Activated CD4-positive, alpha-beta memory T cell treated with anti-CD3 and anti-CD28 coated beads, Interleukin-2, amount 10 ng/mL, durations not matched to agents 7 days and 5 days (primary cell): ENCODE results near the gene NDUFS2. TPM values are rescaled to one million over a fixed set of nuclear protein-coding genes. Genes with fewer than 3 reads are reported as not detected.
A peak's percentile ranks its signal among the peaks of the same experiment; 100 is the strongest.

Experiments used
- CTCF ChIA-PET: fragments of 350-600 bp; sonication (Branson Sonifier 250); formaldehyde crosslinking; loops from one replicate; lab custom pipeline; 2021; ENCODE audit warnings: antibody characterized with exemption, inconsistent platforms; lab: Charles Lee
- POLR2A ChIA-PET: fragments of 350-600 bp; sonication (Branson Sonifier 250); formaldehyde crosslinking; loops from one replicate; lab custom pipeline; 2021; ENCODE audit warnings: antibody characterized with exemption; lab: Charles Lee
- DNase-seq: peaks from one replicate; pipeline ENCODE4 v3.0.0-alpha.2; 2020
- H3K27ac Mint-ChIP-seq: one replicate; pipeline ENCODE4 v1.8.0; 2021; ENCODE audit warnings: mild to moderate bottlenecking, mixed read lengths
- H3K27me3 Mint-ChIP-seq: one replicate; pipeline ENCODE4 v1.8.0; 2021; ENCODE audit warnings: mixed read lengths
- H3K36me3 Mint-ChIP-seq: one replicate; pipeline ENCODE4 v1.8.0; 2021; ENCODE audit warnings: low read depth, mixed read lengths
- H3K4me1 Mint-ChIP-seq: one replicate; pipeline ENCODE4 v1.8.0; 2021; ENCODE audit warnings: mixed read lengths
- H3K4me3 Mint-ChIP-seq: one replicate; pipeline ENCODE4 v1.8.0; 2021; ENCODE audit warnings: mild to moderate bottlenecking, mixed read lengths
- H3K9me3 Mint-ChIP-seq: one replicate; pipeline ENCODE4 v1.8.0; 2021; ENCODE audit warnings: mixed read lengths
- total RNA-seq, 2 experiments: library from RNA; stranded (reverse); gene quantifications; one replicate each; pipeline ENCODE4 v1.2.3, GENCODE V29; 2021

The NDUFS2 gene
- 10 to 100 TPM; 83.0 to 87.3 TPM for total RNA-seq

DNA sequence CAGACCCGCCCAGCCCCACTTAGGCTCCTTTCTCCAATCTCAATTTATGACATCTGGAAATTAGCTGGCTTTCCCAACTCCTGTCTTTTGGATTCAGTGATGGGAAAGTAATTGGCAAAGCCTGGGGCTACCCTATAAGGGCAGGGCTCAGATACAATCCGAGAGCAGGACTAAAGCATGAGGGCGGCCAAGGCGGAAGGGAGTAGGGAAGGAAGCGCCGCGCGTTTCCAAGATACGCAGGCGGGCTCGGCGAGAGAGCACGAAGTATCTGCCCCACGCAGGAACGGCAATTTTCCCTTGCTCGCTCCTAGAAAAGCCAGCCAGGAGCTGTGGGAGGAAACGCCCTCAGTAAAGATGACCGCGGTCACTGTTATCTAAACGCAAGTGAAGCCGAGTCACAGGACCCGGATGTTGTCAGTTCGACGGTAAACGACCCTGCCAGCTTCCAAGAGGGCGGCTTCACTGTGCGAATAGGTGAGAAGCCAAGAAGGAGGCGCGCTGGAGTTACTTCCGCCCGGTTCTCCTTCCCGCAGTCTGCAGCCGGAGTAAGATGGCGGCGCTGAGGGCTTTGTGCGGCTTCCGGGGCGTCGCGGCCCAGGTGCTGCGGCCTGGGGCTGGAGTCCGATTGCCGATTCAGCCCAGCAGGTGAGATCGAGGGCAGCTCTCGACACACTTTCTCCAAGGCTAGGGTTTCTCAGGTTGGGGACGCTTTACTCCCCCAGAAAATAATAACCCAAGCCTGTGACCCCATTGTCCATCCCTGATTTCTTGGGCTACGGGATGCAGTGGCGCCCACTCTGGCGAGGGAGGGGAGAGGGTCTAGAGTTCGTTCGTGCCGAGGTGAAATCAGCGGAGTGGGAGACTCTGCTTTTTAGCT lies at the start of gene NDUFS2:
NDUFS2 (plus strand) TSS at position 532 of the 877 bp plus-strand sequence; CDS start at position 551, 19 bp downstream.
- Mint-ChIP-seq H3K4me1 (peaks cover 81% of the 10 kb centered on the region), H3K27ac (peak within 1 kb of the TSS; percentile 96), H3K27me3 (no peaks in the 10 kb centered on the region), H3K4me3 (peak within 1 kb of the TSS; percentile 92), H3K36me3 (peaks cover 43% of the 10 kb centered on the region), H3K9me3 (no peaks in the 10 kb centered on the region)
- DNase-seq = peak; percentile 97
- POLR2A ChIA-PET = interaction anchor here (0.6 to 5.8 kb wide), 33 partner anchors 9 to 198 kb away, joined by 3 to 91 read pairs (median 7); partner anchors contain the start of genes APOA2, ARHGAP30, B4GALT3 and NIT1
- CTCF ChIA-PET = interaction anchor here (0.6 to 5.5 kb wide), 18 partner anchors 9 to 238 kb away, joined by 3 to 101 read pairs (median 5); partner anchors contain the start of genes APOA2, DEDD, F11R and PPOX

DNA sequence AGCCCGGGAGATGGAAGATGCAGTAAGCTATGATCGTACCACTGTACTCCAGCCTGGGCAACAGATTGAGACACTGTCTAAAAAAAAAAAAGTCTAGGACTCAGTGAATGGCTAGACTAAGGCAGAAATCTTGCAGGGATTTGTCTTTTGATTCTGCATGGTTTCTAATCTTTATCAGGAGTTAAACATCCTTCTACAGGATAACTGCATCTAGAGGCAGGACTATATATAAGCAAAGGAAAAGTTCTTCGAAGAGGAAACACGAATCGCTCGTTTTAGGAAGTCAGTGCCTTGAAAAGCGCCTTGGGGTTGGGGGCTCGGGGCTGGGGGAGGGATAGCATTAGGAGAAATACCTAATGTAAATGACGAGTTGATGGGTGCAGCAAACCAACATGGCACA lies 49.0 kb upstream of the NDUFS2 start:
- Mint-ChIP-seq H3K9me3 (no peaks in the 10 kb centered on the region), H3K36me3 (peaks cover 27% of the 10 kb centered on the region), H3K27ac (peak overlapping the region; percentile 98), H3K4me3 (peak overlapping the region; percentile 92), H3K4me1 (peaks cover 23% of the 10 kb centered on the region), H3K27me3 (no peaks in the 10 kb centered on the region)
- POLR2A ChIA-PET = interaction anchor here (0.9 to 4.1 kb wide), 17 partner anchors 12 to 316 kb away, joined by 3 to 63 read pairs (median 9); partner anchors contain the start of genes ARHGAP30, B4GALT3, DEDD and NDUFS2
- CTCF ChIA-PET = interaction anchor here (0.7 to 3.9 kb wide), 12 partner anchors 10 to 161 kb away, joined by 3 to 36 read pairs (median 3); partner anchors contain the start of genes ARHGAP30, DEDD, F11R and PPOX
- DNase-seq = no peak

DNA sequence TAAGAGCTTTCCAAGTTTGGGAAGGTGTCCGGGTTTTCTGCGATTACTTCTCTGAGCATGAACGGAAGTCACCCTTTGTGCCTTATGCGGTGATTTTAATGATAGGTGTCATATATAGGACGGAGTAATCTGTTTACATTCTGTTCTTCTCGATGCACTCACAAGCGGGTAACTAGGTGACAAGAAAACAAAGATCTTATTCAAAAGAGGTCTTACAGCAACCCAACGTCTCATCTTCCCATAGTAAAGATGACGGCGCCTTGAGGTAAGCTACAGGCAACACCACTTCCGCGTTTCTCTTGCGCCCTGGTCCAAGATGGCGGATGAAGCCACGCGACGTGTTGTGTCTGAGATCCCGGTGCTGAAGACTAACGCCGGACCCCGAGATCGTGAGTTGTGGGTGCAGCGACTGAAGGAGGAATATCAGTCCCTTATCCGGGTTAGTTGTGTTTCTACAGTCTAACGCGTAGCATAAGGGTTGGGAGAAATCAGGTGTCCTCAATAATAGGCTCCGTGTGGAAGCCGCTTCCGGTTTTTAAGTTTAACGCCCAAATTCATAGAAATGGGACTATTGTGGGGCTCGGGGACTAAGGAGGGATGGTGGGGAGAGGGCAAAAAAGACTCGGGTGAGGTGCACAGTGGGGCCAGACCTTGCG lies 48.4 kb upstream of the NDUFS2 start, which contains the start of gene UFC1:
UFC1 (plus strand) TSS at position 297 of the 656 bp plus-strand sequence; CDS start at position 317, 20 bp downstream.
- CTCF ChIA-PET = interaction anchor here (0.6 to 3.9 kb wide), 13 partner anchors 11 to 152 kb away, joined by 3 to 36 read pairs (median 3); partner anchors contain the start of genes ARHGAP30, DEDD, F11R and PPOX
- H3K27me3 Mint-ChIP-seq = no peaks in the 10 kb centered on the region
- H3K4me1 Mint-ChIP-seq = peaks cover 30% of the 10 kb centered on the region
- peak; percentile 85 for DNase-seq
- peak within 1 kb of the TSS; percentile 92 for H3K4me3 Mint-ChIP-seq
- POLR2A ChIA-PET = interaction anchor here (0.6 to 4.1 kb wide), 18 partner anchors 13 to 317 kb away, joined by 3 to 63 read pairs (median 8); partner anchors contain the start of genes ARHGAP30, B4GALT3, DEDD and NDUFS2
- H3K27ac Mint-ChIP-seq = peak within 1 kb of the TSS; percentile 98
- H3K9me3 Mint-ChIP-seq = no peaks in the 10 kb centered on the region
- peaks cover 33% of the 10 kb centered on the region for H3K36me3 Mint-ChIP-seq

DNA sequence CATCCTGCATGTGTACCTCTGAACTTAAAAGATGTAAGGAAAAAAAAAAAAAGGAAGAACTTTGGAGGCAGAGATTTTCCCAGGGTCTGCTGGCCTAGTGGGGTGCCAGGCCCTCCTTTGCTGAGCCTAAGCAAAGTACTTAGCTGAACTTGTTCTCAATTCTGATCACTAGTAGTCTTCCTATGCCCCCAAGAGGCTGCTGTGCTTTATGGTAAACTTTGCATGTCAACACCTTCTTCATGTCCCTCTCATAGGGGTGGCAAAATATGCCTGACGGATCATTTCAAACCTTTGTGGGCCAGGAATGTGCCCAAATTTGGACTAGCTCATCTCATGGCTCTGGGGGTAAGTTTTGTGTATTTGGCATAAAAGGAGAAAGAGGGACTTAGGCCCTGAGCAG lies 44.3 kb upstream of the NDUFS2 start:
- H3K27ac Mint-ChIP-seq = peak overlapping the region; percentile 12
- POLR2A ChIA-PET = interaction anchor here (1.0 to 2.0 kb wide), 3 partner anchors 9 to 44 kb away, joined by 4 to 16 read pairs (median 9); partner anchors contain the start of genes B4GALT3, NDUFS2 and PPOX

DNA sequence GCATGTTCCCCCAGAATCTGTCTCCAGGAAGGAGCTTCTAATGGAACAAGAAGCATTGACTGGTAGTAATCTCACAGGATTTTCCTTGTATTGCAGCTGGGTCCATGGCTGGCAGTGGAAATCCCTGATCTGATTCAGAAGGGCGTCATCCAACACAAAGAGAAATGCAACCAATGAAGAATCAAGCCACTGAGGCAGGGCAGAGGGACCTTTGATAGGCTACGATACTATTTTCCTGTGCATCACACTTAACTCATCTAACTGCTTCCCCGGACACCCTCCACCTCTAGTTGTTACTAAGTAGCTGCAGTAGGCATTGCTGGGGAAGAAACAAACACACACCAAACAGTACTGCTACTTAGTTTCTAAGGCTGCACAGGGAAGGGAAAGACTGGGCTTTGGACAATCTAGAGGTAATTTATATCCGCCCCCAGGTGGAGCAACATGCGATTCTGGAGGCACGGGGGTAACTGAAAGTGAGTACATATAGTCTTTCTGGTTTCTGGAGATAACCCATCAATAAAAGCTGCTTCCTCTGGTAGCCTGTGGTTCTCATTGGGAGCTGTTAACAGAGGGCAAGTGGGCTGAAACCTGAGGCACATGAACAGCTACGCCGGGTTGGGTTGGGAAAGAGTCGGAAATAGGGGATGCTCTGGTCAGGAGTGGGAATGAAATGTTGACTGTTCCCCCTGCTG lies 43.7 kb upstream of the NDUFS2 start:
- no peak for DNase-seq
- POLR2A ChIA-PET = interaction anchor here (1.1 to 2.0 kb wide), 4 partner anchors 8 to 44 kb away, joined by 3 to 16 read pairs (median 6); partner anchors contain the start of genes B4GALT3, NDUFS2 and PPOX
- peak overlapping the region; percentile 92 for H3K4me3 Mint-ChIP-seq
- no peaks in the 10 kb centered on the region for H3K27me3 Mint-ChIP-seq
- CTCF ChIA-PET = interaction anchor here (0.8 to 1.8 kb wide), 8 partner anchors 9 to 224 kb away, joined by 3 to 5 read pairs (median 3); partner anchors contain the start of genes DEDD, NIT1, PFDN2 and TOMM40L
- peaks cover 58% of the 10 kb centered on the region for H3K36me3 Mint-ChIP-seq
- H3K4me1 Mint-ChIP-seq = peaks cover 68% of the 10 kb centered on the region
- H3K9me3 Mint-ChIP-seq = no peaks in the 10 kb centered on the region
- H3K27ac Mint-ChIP-seq = peak overlapping the region; percentile 87

More for the DNA sequence above, 44.3 kb upstream of the NDUFS2 start:
- Mint-ChIP-seq H3K36me3 (peaks cover 52% of the 10 kb centered on the region), H3K4me1 (peaks cover 63% of the 10 kb centered on the region), H3K27me3 (no peaks in the 10 kb centered on the region), H3K9me3 (no peaks in the 10 kb centered on the region), H3K4me3 (no peak overlapping the region)
- CTCF ChIA-PET = interaction anchor here (0.8 to 2.1 kb wide), 9 partner anchors 8 to 224 kb away, joined by 3 to 15 read pairs (median 3); partner anchors contain the start of genes DEDD, NIT1, PFDN2 and PPOX
- no peak for DNase-seq

DNA sequence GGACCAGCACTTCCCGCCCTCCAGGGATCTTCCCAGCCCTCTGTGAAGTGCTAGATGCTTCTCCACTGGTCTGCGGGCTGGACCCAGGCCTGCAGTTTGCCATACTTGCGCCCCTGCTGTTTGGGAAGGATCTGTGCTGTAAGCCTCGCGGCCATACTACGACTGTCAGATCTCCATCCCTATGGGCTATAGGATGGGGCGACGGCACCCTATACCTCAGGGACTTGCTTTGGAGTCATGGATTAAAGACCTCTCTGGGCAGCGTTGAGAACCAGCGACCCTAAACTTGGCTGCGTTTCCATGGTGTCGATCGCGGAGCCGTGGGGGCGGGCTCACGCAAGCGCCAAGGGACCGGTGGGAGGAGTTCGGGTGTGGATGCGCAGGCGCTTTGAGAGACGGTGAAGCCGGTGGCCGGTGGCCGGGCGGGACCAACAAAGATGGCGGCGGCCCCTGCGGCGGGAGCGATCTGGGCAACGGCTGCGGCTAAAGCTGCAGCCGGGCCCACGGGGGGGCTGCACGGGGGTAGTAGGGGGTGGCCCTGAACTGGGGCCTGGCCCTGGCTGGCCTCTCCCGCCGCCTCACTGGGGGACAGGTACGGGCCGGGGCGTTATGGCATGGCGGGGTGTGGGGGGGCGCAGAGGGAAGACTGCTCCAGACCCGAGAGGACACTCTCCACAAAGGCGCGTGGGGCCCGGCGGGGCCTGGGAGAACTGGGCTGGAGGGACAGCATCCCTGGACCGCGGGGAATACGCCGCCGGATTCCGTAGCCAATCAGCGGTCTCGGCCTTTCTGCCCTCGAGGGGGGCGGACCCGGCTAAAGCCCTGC lies 42.9 kb upstream of the NDUFS2 start, which contains the start of gene USP21:
USP21 (plus strand) TSS at position 414 of the 826 bp plus-strand sequence. CDS start 1,141 bp downstream, outside the sequence.
- peak within 1 kb of the TSS; percentile 92 for H3K4me3 Mint-ChIP-seq
- POLR2A ChIA-PET = interaction anchor here (1.1 to 2.0 kb wide), 3 partner anchors 18 to 43 kb away, joined by 3 to 9 read pairs (median 4); partner anchors contain the start of genes B4GALT3 and NDUFS2
- H3K27me3 Mint-ChIP-seq = no peaks in the 10 kb centered on the region
- H3K36me3 Mint-ChIP-seq = peaks cover 64% of the 10 kb centered on the region
- peaks cover 69% of the 10 kb centered on the region for H3K4me1 Mint-ChIP-seq
- no peaks in the 10 kb centered on the region for H3K9me3 Mint-ChIP-seq
- CTCF ChIA-PET = interaction anchor here (1.0 to 1.8 kb wide), 3 partner anchors 8 to 42 kb away, joined by 3 to 5 read pairs (median 3); partner anchors contain the start of genes NIT1 and PFDN2
- peak within 1 kb of the TSS; percentile 87 for H3K27ac Mint-ChIP-seq
- DNase-seq = peak; percentile 93

DNA sequence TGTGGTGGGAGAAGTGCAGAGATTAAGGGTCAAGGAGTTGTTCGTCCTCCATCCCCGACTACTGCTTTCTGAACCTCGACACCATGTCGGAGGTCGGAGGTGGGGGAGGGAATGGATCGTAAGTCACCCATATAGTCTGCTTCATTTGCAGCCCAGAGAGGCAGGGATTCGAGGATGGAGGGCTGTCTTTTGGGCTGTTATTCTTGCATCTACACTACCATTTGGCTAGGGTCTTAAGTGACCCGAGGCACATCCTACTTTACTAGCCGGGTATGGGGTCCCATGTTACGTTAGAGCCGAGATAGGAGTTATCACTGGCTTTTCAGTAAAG lies 42.3 kb upstream of the NDUFS2 start:
- CTCF ChIA-PET = no interaction called here

DNA sequence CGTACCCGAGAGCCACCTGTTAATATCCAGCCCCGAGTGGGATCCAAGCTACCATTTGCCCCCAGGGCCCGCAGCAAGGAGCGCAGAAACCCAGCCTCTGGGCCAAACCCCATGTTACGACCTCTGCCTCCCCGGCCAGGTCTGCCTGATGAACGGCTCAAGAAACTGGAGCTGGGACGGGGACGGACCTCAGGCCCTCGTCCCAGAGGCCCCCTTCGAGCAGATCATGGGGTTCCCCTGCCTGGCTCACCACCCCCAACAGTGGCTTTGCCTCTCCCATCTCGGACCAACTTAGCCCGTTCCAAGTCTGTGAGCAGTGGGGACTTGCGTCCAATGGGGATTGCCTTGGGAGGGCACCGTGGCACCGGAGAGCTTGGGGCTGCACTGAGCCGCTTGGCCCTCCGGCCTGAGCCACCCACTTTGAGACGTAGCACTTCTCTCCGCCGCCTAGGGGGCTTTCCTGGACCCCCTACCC lies 41.5 kb upstream of the NDUFS2 start:
- H3K36me3 Mint-ChIP-seq = peaks cover 61% of the 10 kb centered on the region
- H3K4me3 Mint-ChIP-seq = peak overlapping the region; percentile 92
- POLR2A ChIA-PET = interaction anchor here (1.1 to 1.6 kb wide), 3 partner anchors 16 to 114 kb away, joined by 3 to 5 read pairs (median 4); partner anchors contain the start of gene USF1
- peaks cover 68% of the 10 kb centered on the region for H3K4me1 Mint-ChIP-seq
- H3K9me3 Mint-ChIP-seq = no peaks in the 10 kb centered on the region
- CTCF ChIA-PET = no interaction called here
- H3K27ac Mint-ChIP-seq = peak overlapping the region; percentile 66
- no peak for DNase-seq
- H3K27me3 Mint-ChIP-seq = no peaks in the 10 kb centered on the region

More for the DNA sequence above, 42.3 kb upstream of the NDUFS2 start:
- H3K27me3 Mint-ChIP-seq = no peaks in the 10 kb centered on the region
- no peak for DNase-seq
- H3K4me3 Mint-ChIP-seq = peak overlapping the region; percentile 92
- POLR2A ChIA-PET = interaction anchor here (1.3 kb wide), 1 partner anchor 22 kb away, joined by 4 read pairs; no protein-coding TSS in a partner anchor
- H3K9me3 Mint-ChIP-seq = no peaks in the 10 kb centered on the region
- H3K4me1 Mint-ChIP-seq = peaks cover 69% of the 10 kb centered on the region
- peak overlapping the region; percentile 66 for H3K27ac Mint-ChIP-seq
- H3K36me3 Mint-ChIP-seq = peaks cover 65% of the 10 kb centered on the region

DNA sequence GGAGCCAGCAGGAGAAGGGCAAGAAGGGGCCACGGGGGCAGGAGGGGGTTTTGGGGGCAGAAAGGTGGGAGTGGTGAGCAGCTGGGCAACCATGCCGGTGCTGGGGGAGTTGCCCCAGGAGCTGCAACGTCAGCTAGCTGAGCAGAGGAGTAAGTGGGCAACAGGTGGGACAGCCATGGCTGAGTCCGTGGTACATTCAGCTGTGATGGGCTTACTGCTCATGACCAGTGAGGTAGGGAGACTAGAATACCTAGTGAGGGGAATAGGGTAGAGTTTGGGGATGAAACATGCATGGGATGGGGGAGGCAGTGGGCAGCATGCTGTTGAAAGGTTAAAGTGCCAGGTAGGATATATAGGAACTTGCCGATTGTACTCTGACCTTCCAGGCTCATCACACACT lies 40.5 kb upstream of the NDUFS2 start:
- ChIA-PET CTCF (interaction anchor here (0.8 to 1.0 kb wide), 2 partner anchors 19 to 144 kb away, joined by 3 read pairs; no protein-coding TSS in a partner anchor), POLR2A (interaction anchor here (1.1 to 1.6 kb wide), 7 partner anchors 15 to 115 kb away, joined by 3 to 5 read pairs (median 4); partner anchors contain the start of genes DEDD, TOMM40L and USF1)
- H3K4me1 Mint-ChIP-seq = peaks cover 67% of the 10 kb centered on the region
- no peak for DNase-seq
- no peaks in the 10 kb centered on the region for H3K9me3 Mint-ChIP-seq
- H3K27ac Mint-ChIP-seq = no peak overlapping the region
- peaks cover 58% of the 10 kb centered on the region for H3K36me3 Mint-ChIP-seq
- no peak overlapping the region for H3K4me3 Mint-ChIP-seq
- no peaks in the 10 kb centered on the region for H3K27me3 Mint-ChIP-seq

DNA sequence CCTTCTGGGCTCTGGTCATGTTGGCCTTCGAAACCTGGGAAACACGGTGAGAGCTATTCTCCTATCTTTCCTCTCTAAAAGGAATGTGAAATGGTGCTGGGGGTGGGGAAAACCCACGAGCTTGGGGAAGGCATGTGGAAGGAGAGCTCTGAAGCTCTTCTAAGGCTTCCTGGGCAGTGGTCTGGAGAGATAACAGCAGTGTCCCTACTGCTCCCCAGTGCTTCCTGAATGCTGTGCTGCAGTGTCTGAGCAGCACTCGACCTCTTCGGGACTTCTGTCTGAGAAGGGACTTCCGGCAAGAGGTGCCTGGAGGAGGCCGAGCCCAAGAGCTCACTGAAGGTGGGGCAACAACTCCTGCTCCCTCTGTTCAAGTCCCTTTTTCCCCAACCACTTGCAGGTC lies 40.1 kb upstream of the NDUFS2 start:
- ChIA-PET POLR2A (interaction anchor here (1.2 to 1.6 kb wide), 6 partner anchors 15 to 116 kb away, joined by 3 to 5 read pairs (median 4); partner anchors contain the start of genes DEDD, TOMM40L and USF1), CTCF (interaction anchor here (0.8 to 1.0 kb wide), 3 partner anchors 18 to 143 kb away, joined by 3 read pairs; partner anchors contain the start of gene NDUFS2)
- Mint-ChIP-seq H3K9me3 (no peaks in the 10 kb centered on the region), H3K4me1 (peaks cover 66% of the 10 kb centered on the region), H3K4me3 (no peak overlapping the region), H3K36me3 (peaks cover 55% of the 10 kb centered on the region), H3K27ac (no peak overlapping the region), H3K27me3 (no peaks in the 10 kb centered on the region)
- no peak for DNase-seq
